ENCODE measurements around the gene TNNI2.

DNA sequence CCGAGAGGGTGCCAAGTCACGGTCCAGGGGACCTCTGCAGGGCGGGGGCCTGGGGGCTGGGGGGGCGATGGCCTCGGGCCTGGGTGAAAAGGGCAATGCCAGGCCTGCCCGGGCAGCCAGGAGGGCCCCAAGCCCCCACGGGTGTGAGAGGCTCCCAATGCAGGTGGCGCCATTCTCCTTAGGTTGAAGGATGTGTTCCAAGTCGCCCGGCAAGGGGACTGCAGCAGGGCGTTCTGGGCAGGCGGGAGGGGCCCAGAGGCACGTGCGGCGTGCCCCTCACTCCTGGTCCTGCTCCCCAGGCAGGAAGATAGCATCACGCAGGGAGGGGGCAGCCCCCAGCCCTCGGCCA is 730 bp upstream of the TNNI2 start:
- TF ChIP-seq CTCF (IDR thresholded peaks at IDR 0.05 in 8 of 11, conservative IDR thresholded peaks at IDR 0.05 in 3 of 11) (peak in 1 of 11 experiments; percentile 1), POLR2A (IDR thresholded peaks at IDR 0.05) (no peak)

Data from spleen (tissue), 7 donors.